HG03159 (cell line): ENCODE data around the gene RIPK4.
"Not testable (repeated sequence)": the region's sequence is repeated elsewhere in the genome, so short reads cannot be mapped to it uniquely, and the experiment has no call there.

Experiments
- ATAC-seq: cut with Tn5 transposase; IDR thresholded peaks from one replicate; pipeline ENCODE4 v1.9.1; 2021; ENCODE audit warnings: mild to moderate bottlenecking, moderate library complexity; ENCODE audit not compliant: unreplicated experiment

RIPK4 gene

GRCh38 chr21:41720250-41720649 is 46.6 kb downstream of the RIPK4 start:
- no peak for ATAC-seq

- ATAC-seq: no peak
These were observed 47.2 kb downstream of the RIPK4 start for GRCh38 chr21:41719691-41720090.

- ATAC-seq: no peak
These were observed 49.1 kb downstream of the RIPK4 start for GRCh38 chr21:41717573-41718330.

- ATAC-seq: no peak
These were observed 50.1 kb downstream of the RIPK4 start for GRCh38 chr21:41716751-41717150.

- ATAC-seq: no peak
These were observed 51.1 kb downstream of the RIPK4 start for GRCh38 chr21:41715649-41716281.

- not testable (repeated sequence) for ATAC-seq
These were observed 52.5 kb downstream of the RIPK4 start for GRCh38 chr21:41714299-41714865.

GRCh38 chr21:41713495-41714281 is 53.2 kb downstream of the RIPK4 start:
- ATAC-seq: no peak

GRCh38 chr21:41712730-41713129 is 54.1 kb downstream of the RIPK4 start:
- no peak for ATAC-seq

- no peak for ATAC-seq
These were observed 54.7 kb downstream of the RIPK4 start for GRCh38 chr21:41712201-41712600.

GRCh38 chr21:41711416-41712007 is 55.3 kb downstream of the RIPK4 start:
- no peak for ATAC-seq

- no peak for ATAC-seq
These were observed 56.1 kb downstream of the RIPK4 start for GRCh38 chr21:41710823-41711160.

GRCh38 chr21:41709965-41710822 is 56.7 kb downstream of the RIPK4 start:
- ATAC-seq: no peak

- no peak for ATAC-seq
These were observed 57.7 kb downstream of the RIPK4 start for GRCh38 chr21:41709166-41709565.

- no peak for ATAC-seq
These were observed 58.9 kb downstream of the RIPK4 start for GRCh38 chr21:41707960-41708330.

- ATAC-seq: no peak
These were observed 59.5 kb downstream of the RIPK4 start for GRCh38 chr21:41707231-41707959.

GRCh38 chr21:41706678-41707077 is 60.2 kb downstream of the RIPK4 start:
- ATAC-seq: no peak

GRCh38 chr21:41706263-41706639 is 60.6 kb downstream of the RIPK4 start:
- ATAC-seq: no peak

- ATAC-seq: no peak
These were observed 61.1 kb downstream of the RIPK4 start for GRCh38 chr21:41705546-41706262.
